Parathyroid adenoma (tissue), 2 donors: ENCODE measurements around the gene GPC6.
A peak's percentile ranks its signal among the peaks of the same experiment; 100 is the strongest.

Experiments
- H2AFZ ChIP-seq: fragments of 300-600 bp; sonication (generic); one replicate; pipeline ENCODE4 v1.7.0; 2017; ENCODE audit warnings: antibody characterized with exemption, mild to moderate bottlenecking
- H3K27ac ChIP-seq: fragments of 300-600 bp; sonication (generic); one replicate; pipeline ENCODE4 v1.7.0; 2017
- H3K27me3 ChIP-seq: fragments of 300-600 bp; sonication (generic); one replicate; pipeline ENCODE4 v1.7.0; 2017; ENCODE audit warnings: low read length; ENCODE audit not compliant: control insufficient read depth, insufficient read depth
- H3K36me3 ChIP-seq: fragments of 300-600 bp; sonication (generic); one replicate; pipeline ENCODE4 v1.7.0; 2017; ENCODE audit warnings: low read length; ENCODE audit not compliant: control insufficient read depth, insufficient read depth
- H3K4me1 ChIP-seq: fragments of 300-600 bp; sonication (generic); one replicate; pipeline ENCODE4 v1.7.0; 2017; ENCODE audit warnings: control low read depth
- H3K4me2 ChIP-seq: fragments of 300-600 bp; sonication (generic); one replicate; pipeline ENCODE4 v1.7.0; 2017; ENCODE audit warnings: low read length
- H3K4me3 ChIP-seq: fragments of 300-600 bp; sonication (generic); one replicate; pipeline ENCODE4 v1.7.0; 2017; ENCODE audit warnings: low read depth, low read length
- H3K79me2 ChIP-seq: fragments of 300-600 bp; sonication (generic); one replicate; pipeline ENCODE4 v1.7.0; 2017; ENCODE audit warnings: control low read depth
- H3K9ac ChIP-seq: fragments of 300-600 bp; sonication (generic); one replicate; pipeline ENCODE4 v1.7.0; 2017; ENCODE audit warnings: mild to moderate bottlenecking
- H3K9me3 ChIP-seq: fragments of 300-600 bp; sonication (generic); one replicate; pipeline ENCODE4 v1.7.0; 2017; ENCODE audit warnings: low read length; ENCODE audit not compliant: control insufficient read depth
- CTCF ChIP-seq: fragments of 300-600 bp; sonication (generic); IDR thresholded peaks from one replicate; pipeline ENCODE4 v1.7.0; 2017; ENCODE audit warnings: antibody characterized with exemption, mild to moderate bottlenecking
- donor health status: primary hyperparathyroidism.

Gene GPC6

GRCh38 chr13:93765062-93765461, 538.5 kb downstream of the GPC6 start:
- Histone ChIP-seq H3K9me3 (no peaks in the 10 kb centered on the region), H3K27me3 (no peaks in the 10 kb centered on the region), H3K36me3 (no peaks in the 10 kb centered on the region), H3K4me1 (peaks cover 7% of the 10 kb centered on the region), H3K4me2 (no peak overlapping the region), H3K79me2 (no peaks in the 10 kb centered on the region), H3K9ac (no peak overlapping the region), H3K4me3 (no peak overlapping the region), H3K27ac (no peak overlapping the region), H2AFZ (no peak overlapping the region)
- no peak for TF ChIP-seq CTCF

GRCh38 chr13:93765811-93766210, 539.2 kb downstream of the GPC6 start:
- Histone ChIP-seq H2AFZ (no peak overlapping the region), H3K4me1 (peaks cover 7% of the 10 kb centered on the region), H3K4me3 (no peak overlapping the region), H3K79me2 (no peaks in the 10 kb centered on the region), H3K36me3 (no peaks in the 10 kb centered on the region), H3K9me3 (no peaks in the 10 kb centered on the region), H3K9ac (no peak overlapping the region), H3K27ac (no peak overlapping the region), H3K4me2 (no peak overlapping the region), H3K27me3 (no peaks in the 10 kb centered on the region)
- TF ChIP-seq CTCF: no peak

GRCh38 chr13:93766719-93767118, 540.1 kb downstream of the GPC6 start:
- no peak overlapping the region for H3K9ac ChIP-seq

GRCh38 chr13:93767180-93767916, 540.7 kb downstream of the GPC6 start:
- no peaks in the 10 kb centered on the region for H3K36me3 ChIP-seq
- no peaks in the 10 kb centered on the region for H3K27me3 ChIP-seq
- TF ChIP-seq CTCF: no peak
- no peak overlapping the region for H3K27ac ChIP-seq
- H3K4me3 ChIP-seq: peak overlapping the region; percentile 28
- peak overlapping the region; percentile 27 for H3K4me2 ChIP-seq
- no peak overlapping the region for H3K9ac ChIP-seq
- peaks cover 7% of the 10 kb centered on the region for H3K4me1 ChIP-seq
- no peaks in the 10 kb centered on the region for H3K79me2 ChIP-seq
- H2AFZ ChIP-seq: no peak overlapping the region
- no peaks in the 10 kb centered on the region for H3K9me3 ChIP-seq

More at GRCh38 chr13:93766719-93767118, 540.1 kb downstream of the GPC6 start:
- Histone ChIP-seq H3K27me3 (no peaks in the 10 kb centered on the region), H3K9me3 (no peaks in the 10 kb centered on the region), H3K36me3 (no peaks in the 10 kb centered on the region), H3K27ac (no peak overlapping the region), H2AFZ (no peak overlapping the region), H3K4me2 (peak overlapping the region; percentile 27), H3K79me2 (no peaks in the 10 kb centered on the region), H3K4me3 (peak overlapping the region; percentile 28), H3K4me1 (peaks cover 7% of the 10 kb centered on the region)
- no peak for TF ChIP-seq CTCF

GRCh38 chr13:93767917-93768409, 541.4 kb downstream of the GPC6 start:
- Histone ChIP-seq H2AFZ (no peak overlapping the region), H3K27ac (no peak overlapping the region), H3K9ac (no peak overlapping the region), H3K79me2 (no peaks in the 10 kb centered on the region), H3K27me3 (no peaks in the 10 kb centered on the region), H3K9me3 (no peaks in the 10 kb centered on the region), H3K4me1 (peaks cover 7% of the 10 kb centered on the region), H3K4me3 (no peak overlapping the region), H3K4me2 (peak overlapping the region; percentile 27), H3K36me3 (no peaks in the 10 kb centered on the region)
- no peak for TF ChIP-seq CTCF
